ENCODE results near the gene NUDCD3. TPM values are rescaled to one million over a fixed set of nuclear protein-coding genes. Genes with fewer than 3 reads are reported as not detected.

Gene NUDCD3
- polyA plus RNA-seq, 3 donors, result 14.6 to 26.8 (median 23.5) TPM

DNA sequence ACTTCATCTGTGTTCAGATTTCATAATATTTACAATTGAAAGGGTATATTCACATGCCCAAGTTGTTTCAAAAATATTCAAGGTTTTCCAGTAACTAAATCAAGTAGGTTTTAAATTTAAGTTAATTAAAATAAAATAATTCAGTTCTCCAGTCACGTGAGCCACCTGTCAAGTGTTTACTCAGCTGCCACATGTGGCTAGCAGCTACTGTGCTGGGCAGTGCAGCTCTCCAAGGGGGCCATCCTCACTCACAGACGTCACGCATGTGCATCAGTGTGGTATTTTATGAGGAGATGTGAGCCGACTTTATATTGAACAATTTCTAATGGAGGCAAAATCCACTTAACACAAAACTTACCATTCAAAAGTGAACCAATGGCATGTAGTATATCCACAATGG is 95.4 kb downstream of the NUDCD3 start:
- WGBS, 3 donors, result 67 to 93% (median 91%) methylated on average over 4 of the region's 4 CpGs
- H3K27ac ChIP-seq (ENCODE audit: low read depth, low read length), result no peak overlapping the region

DNA sequence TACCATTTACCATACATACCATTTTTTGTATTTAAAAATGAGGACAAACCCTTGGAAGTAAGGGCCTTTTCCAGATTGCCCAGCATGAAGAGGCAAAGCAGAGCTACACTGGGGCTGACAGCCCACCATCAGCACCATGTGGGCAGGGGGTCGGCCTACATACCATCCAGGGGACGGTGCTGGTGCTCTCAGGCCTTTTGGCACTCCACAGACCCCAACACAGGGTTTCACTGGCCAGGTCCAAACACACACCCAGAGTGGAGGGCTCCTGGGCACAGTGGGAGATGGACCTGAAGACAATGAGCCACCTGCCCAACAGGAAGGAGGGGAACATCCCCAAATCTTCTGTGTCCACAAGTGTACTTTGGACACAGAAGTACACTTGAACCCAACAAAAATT is 95.8 kb downstream of the NUDCD3 start:
- WGBS, 3 donors, result 94 to 97% (median 97%) methylated on average over 2 of the region's 2 CpGs
- H3K27ac ChIP-seq (ENCODE audit: low read depth, low read length), result no peak overlapping the region

DNA sequence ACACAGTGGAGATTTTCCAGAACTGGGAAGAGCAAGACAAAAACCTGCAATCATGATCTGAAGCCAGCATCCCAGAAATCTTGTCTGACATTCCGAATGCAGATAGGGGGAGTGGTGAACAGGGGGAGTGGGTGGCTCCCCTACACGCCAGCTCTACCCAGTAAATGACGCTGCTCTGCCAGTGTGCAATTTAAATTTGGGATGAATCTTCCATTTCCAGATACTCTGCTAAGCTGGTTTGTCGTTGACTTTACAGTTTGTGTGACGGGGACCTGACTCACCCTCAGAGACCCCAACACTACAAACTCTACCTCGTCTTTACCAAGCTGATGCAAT is 96.4 kb downstream of the NUDCD3 start:
- WGBS, 3 donors, result 93 to 95% (median 94%) methylated on average over 6 of the region's 6 CpGs
- H3K27ac ChIP-seq (ENCODE audit: low read depth, low read length), result no peak overlapping the region

DNA sequence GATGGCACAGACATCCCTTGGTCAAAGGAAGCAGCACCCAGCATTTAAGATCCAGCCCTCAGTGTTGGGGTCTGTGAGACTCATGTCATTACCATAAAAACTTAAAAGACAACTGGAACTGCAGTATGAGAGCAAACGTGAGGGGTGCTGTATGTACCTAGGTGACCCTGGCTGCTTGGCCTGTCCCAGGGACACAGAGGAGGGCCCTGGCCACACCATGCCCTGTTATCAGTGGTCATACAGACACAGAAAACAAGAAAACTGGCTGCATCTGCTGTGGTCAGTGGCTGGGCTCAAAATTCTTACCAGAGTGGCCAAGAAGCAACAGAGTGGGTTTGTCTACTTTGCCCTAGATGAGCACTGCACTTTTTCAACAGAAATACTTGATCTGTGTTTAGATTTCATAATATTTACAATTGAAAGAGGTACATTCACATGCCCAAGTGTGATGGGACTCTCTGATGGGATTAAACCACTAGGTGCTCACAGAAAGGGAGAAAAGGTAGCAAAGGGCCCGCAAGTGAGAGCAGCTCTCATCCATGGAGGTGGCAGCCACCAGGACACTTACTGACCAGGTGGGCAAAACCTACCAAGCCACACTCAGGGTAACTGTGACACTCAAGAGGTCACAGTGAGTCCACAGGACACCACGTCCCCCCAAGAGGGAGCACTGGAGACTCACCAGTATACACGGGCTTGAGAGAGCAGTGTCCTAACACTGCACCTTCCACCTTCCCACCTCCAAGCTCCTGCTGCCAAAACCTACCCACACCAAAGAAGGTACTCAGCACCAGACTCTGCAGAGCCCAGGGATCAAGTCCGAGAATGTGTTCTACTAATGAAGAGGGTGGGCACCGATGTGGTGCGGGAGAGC is 97.0 kb downstream of the NUDCD3 start:
- no peak overlapping the region for H3K27ac ChIP-seq (ENCODE audit: low read depth, low read length)
- WGBS, 3 donors, result 94 to 95% (median 94%) methylated on average over 7 of the region's 7 CpGs

DNA sequence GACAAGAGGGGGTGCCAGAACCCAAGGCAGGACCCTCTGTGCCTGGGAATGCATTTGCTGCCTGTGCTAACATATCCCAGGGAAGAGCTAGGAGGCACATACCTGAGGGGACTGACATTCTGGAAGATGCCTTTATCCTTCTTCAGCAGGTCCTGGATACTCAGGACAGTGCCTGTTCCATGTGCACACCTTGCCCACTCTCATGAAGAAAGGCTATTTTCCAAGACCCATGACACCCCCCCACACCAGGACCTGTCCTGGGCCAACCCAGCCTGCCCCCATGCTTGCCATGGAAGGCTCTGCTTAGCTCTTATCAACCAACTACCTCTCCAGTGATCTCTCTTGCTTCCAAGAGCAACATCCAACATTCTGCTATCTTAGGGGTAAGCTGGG is 97.8 kb downstream of the NUDCD3 start:
- no peak overlapping the region for H3K27ac ChIP-seq (ENCODE audit: low read depth, low read length)

DNA sequence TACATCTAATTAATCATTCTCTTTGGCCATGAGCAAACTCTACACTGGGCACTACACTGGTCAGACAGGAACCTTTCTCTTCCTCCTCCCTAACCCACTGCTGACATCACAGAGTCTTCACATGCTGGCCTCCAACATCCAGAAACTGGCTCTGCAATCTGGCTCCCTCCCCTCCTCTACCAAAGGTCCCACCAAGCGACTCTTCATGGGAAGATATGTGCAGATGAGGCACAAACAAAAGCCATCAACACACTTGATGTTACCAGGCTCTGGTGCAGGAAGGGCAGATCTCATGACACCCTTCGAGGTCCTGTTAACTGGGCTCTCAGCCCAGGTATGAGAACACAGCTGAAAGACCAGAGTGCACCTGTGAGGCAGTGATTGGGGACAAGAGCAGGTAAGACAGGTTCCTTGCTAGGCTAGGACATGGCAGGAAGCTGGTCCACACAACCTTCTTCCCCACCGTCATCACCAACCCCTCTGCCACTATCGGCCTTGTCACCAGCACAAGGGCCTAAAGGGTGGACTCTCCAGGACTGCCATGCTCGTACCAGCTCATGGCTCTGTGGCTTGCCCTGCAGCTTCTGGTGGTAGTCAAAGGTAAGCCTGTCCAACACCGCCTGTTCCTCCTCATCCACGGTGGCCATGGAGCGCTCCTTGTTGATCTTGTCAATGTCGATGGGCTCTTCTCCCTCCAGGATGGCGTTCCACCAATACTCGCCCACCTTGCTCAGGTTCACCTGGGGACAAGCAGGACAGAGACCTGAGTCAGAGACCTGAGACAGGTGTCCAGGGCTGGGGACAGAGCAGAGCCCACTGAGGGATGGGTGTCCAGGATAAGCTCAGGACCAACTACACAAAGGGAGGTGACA is 98.5 kb downstream of the NUDCD3 start:
- WGBS, 3 donors, result 94 to 97% (median 96%) methylated on average over 11 of the region's 11 CpGs
- no peak overlapping the region for H3K27ac ChIP-seq (ENCODE audit: low read depth, low read length)

DNA sequence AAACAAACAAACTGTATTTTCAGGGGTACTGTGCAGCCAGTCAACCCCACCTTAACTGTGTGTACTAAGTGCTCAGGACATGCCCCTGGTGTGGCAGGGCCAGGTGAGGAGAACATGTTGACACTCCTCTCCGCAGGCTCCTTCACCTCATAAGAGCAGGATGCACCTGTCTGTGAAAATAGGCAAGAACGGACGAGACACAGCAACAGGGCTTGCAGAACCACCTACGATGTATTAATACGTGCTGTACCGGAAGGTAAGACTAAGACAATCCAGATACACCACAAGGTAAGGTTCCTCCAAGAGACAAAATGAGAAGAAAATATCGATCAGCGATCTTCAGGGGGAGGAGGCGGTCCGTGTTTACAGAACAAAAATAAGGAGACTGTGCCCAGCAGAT is 99.3 kb downstream of the NUDCD3 start:
- 88 to 94% (median 92%) methylated on average over 10 of the region's 10 CpGs for WGBS, 3 donors

DNA sequence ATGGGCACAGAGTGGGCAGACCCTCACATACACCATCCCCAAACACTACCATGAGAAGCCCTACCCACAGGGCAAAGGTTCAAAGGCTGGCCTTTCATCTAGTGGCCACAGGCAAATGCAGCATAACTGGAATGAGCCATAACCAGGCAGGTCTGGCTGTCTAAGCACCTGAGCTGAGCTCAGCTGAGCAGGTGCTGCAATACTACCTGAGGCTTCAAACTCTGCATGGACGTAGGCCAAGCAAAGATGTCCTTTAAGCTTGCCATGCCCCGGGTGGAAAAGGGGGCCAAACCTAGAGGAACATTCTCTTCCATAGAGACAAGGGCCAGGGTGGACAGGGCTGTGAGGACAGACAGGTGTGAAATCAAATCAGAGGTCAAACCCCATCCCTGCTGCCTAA is 99.8 kb downstream of the NUDCD3 start:
- H3K27ac ChIP-seq (ENCODE audit: low read depth, low read length), result no peak overlapping the region
- 90 to 97% (median 96%) methylated on average over 2 of the region's 2 CpGs for WGBS, 3 donors

More for the DNA sequence above, 99.3 kb downstream of the NUDCD3 start:
- no peak overlapping the region for H3K27ac ChIP-seq (ENCODE audit: low read depth, low read length)

DNA sequence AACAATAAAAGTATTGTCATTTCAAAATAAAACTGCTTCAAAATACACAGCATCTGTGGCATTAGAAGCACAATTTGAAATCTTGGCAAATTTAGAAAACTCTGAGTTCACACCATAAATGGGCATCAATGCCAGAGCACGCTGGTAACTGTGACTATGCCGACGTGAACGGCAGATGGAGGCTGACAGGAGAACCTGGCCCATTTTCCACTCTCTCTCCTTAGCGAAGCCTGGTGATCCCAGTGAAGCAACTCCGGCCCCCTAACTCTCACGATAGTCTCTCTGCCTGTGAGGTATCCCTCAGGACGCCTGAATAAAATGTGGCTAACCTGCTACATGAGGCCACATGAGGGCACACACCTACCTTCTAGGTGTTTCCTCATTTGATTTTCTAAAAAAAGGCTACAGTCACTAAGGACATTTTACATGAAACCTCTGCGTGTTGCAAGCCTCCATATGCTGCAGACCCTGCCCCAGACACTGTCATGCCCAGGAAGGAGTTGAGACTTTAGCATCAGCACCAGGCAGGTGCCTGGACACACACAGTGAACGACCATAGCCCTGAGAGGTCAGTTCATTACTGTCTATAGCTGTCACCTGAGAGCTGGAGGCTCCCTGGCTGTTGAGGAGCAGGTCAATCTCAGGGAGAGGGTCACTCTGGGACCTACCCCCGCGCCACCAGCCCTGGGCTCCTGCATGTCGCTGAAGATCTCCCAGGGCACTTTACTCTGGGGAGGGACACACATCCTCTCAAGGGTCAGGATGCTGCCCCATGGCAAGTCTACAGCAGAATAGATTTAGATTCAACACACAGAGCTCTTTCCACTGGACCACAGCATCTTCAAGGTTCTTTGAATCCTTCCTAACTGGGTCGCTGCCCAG is 102.1 kb downstream of the NUDCD3 start:
- H3K27ac ChIP-seq (ENCODE audit: low read depth, low read length), result no peak overlapping the region
- WGBS, 3 donors, result 87 to 93% (median 92%) methylated on average over 14 of the region's 14 CpGs

DNA sequence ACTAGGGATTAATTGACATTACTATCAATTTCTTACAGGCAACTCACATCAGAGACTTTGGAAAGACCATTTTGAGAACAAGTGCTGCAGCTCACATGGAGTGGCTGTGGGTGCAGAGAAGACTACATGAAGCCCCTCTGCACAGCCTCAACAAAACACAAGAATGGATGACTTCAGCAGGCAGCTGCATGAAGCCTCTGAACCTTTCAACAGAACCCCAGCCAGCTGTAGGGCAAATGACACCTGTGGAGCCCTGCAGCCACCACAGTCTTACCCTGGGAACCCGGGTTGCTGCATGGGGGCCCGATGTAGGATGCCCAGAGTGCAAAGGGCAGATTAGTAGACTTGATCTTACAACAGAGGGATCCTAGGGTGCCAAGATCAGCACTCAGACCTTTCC is 103.1 kb downstream of the NUDCD3 start:
- WGBS, 3 donors, result 72 to 100% (median 100%) methylated on average over 2 of the region's 2 CpGs
- H3K27ac ChIP-seq (ENCODE audit: low read depth, low read length), result no peak overlapping the region

DNA sequence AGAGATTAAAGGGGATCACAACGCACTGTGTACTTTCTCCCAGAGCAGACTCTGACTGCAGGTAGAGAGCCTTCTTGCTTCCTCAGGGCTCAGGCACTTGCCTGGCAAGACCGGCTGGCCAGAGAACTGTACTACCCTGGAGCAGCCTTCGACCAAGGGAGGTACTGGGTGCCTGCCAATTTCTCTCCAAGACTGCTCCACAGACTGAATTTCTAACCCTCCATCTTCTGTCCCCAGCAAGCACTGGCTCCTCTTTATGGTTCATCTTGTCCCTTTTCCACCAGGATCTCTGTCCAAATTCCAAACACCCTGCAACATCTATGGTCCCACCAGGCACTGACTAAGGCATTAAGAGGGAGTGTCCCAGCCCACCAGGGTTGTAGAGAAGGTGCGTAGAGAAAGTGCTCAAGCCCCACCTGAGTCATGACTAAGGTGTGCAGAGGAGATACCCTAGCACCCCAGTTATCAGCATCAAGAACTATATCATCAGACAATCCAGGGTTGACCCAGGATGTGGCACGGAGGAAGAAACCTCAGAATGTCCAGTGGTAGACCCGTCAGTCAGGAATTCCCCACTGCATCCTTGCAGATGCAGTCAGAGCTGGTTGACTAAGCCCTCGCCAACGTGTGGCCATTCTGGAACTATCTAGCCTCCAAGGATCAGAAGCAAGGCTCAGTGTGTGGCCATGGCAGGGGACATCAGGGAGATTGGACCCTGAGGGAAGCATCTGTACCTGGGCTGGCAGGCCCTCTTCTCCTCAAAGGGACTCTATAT is 104.1 kb downstream of the NUDCD3 start:
- 84 to 93% (median 88%) methylated on average over 8 of the region's 8 CpGs for WGBS, 3 donors
- H3K27ac ChIP-seq (ENCODE audit: low read depth, low read length), result no peak overlapping the region

DNA sequence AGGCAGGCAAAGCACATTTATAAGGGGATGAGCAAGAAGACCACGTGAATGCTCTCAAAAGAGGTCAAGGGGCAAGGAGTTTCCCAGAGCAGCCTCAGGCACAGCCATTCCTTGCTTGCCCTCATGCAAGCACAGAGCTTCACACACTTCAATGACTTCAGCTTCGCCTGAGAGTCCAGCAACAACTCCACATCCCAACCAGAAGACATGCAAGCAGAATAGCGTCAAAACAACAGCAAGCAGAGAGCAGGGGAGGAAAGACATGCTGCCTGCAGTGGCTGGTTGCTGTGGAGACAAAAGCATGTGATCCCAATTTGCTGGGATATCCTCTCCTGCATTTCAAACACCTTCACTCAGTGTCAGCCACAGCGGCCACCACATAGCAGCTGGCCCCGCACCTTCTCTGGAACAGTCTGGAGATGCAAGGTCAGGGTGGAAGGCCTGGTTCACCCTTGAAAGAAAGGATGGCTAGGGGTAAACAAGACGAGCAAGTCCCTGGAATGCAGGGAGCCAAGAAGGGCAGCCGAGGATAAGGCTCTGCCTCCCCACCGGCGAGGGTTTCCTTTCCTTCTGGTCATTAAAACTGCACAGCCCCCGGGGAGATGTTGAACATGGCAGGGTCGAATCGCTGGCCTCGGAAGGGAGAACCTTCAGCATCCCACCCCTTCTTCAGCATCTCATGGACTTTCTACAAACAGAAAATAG is 104.9 kb downstream of the NUDCD3 start:
- H3K27ac ChIP-seq (ENCODE audit: low read depth, low read length), result no peak overlapping the region
- WGBS, 3 donors, result 78 to 86% (median 81%) methylated on average over 13 of the region's 13 CpGs

DNA sequence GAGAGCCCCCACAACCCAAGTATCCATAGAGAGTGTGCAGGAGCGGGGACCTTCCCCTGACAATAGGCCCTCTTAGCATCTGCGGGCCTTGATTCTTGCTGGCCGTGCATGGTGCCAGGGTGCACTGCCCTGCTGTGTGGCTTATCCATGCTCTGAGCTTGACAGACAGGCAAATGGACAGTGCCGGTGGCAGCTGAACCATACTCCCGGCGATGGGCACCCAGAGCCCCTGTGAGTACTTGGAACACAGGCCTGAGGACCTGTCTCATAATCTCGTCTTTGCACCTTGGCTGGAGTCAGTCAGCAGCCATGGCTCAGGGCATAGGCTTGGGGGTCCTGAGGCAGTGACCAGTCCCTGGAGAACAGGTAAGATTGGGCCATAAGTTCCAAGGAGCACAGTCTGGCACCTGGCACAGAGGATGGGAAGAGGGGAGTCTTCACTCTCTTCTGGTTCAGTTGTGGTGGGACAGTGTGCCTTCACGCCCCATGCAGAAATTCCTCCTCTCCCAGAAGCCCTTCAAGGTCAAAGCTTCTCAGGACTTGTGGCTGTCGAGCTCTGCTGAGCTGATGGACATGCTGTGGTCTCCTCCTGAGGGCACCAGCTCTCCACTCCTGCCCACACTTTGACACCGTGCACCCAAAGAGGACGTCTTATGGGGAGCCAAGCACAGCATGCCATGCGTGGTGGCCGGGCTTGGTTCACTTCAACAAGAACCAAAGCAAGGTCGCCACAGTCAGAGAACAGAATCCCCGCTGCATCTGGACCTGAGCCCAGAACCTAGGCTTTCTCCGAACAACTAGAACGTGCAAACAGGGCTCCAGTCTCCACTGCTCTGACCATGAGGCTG is 105.6 kb downstream of the NUDCD3 start:
- 88 to 94% (median 92%) methylated on average over 17 of the region's 17 CpGs for WGBS, 3 donors
- H3K27ac ChIP-seq (ENCODE audit: low read depth, low read length), result no peak overlapping the region

DNA sequence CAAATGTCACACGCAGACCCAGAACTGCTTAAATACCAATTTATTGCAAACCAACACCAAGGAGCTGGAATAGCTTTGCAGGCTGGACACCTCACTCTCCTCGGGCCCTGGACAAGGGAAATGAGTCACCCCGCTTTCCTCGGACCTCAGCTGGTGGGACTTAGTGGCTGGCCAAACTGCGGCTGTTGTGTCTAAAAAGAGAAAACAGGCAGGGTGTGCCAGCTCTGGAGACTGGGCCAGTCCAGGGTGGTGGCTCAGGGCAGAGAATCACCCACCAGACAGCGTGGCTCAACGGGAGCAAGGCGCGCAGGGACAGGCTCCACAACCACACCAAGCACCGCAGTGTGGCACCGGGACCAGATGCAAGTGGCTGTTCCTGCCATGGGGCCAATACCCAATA is 106.9 kb downstream of the NUDCD3 start:
- WGBS, 3 donors, result 81 to 92% (median 88%) methylated on average over 11 of the region's 11 CpGs

DNA sequence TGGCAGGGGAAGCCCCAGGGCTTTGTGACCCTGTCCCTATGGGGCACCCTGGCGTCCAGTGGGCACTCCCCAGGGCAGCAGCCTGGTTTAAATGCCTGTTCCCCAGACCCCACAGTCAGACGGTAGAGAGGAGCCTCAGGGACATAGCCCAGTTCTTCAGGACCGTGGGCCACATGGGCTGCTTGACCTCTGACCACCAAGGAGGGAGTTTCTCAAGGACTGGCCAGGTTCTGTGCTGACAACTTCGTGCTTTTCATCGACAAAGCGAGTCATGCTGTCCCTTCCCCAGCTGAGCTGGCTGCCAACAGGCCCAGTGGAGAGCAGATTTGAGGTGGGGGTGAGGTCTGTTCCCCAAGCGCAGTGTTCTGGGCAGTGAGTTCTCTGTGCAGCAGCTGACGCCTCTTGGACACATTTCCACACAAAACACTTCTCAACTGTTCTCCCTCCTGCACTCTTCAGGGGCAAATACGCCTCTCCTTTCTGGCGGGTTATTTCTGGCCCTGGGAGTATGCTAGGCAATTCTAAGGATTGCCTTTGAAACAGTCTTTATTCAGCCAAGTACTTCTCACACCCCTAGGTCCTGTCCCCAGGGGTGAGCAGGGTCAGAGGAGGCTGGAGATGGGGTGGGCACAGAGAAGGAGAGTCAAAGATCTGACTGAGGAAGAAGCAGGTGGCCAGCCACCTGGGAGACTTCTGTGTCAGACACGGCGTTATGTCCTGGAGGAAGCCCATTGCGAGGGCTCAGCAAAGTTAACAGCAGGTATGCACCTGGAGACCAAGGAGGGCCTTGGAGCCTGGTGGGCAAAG is 107.8 kb downstream of the NUDCD3 start:
- WGBS, 3 donors, result 73 to 83% (median 81%) methylated on average over 13 of the region's 13 CpGs
- H3K27ac ChIP-seq (ENCODE audit: low read depth, low read length), result no peak overlapping the region

More for the DNA sequence above, 106.9 kb downstream of the NUDCD3 start:
- H3K27ac ChIP-seq (ENCODE audit: low read depth, low read length), result no peak overlapping the region
